ENCODE data around the gene UBE2E2.
"Not testable (repeated sequence)": the region's sequence is repeated elsewhere in the genome, so short reads cannot be mapped to it uniquely, and the experiment has no call there.

Gene UBE2E2

DNA sequence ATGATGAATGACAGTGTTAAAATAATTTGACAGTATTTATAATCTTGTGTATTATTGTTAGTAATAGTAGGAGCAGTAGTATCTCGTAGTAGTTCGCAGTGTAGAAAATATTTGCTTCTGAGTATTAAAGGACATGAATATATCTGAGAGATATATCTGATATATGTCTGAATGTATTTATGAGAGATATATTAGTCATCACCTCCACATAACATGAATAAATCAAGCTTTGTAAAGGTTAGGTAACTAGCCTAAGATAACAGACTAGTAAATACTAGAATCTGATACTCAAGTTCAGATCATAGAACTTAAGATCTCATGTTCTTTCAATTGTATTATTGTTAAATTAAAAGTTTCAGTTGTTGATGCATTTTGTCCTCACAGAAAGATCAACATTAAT lies 130.5 kb downstream of the UBE2E2 start:
- DNase-seq = no peak

DNA sequence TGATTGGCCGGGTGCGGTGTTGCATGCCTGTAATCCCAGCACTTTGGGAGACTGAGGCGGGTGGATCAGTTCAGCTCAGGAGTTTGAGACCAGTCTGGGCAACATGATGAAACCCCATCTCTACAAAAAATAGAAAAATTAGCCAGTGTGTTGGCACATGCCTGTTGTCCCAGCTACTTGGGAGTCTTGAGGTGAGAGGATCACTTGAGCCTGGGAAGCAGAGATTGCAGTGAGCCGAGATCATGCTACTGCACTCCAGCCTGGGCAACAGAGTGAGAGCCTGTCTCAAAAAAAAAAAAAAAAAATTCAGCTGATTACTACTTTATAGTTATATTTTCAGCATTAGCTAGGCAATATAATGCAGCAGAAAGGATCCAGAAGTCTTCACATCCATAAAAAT lies 133.7 kb downstream of the UBE2E2 start:
- DNase-seq = not testable (repeated sequence)

GRCh38 chr3:23341147-23341838 lies 138.2 kb downstream of the UBE2E2 start:
- DNase-seq = no peak

- no peak for DNase-seq
Observed at GRCh38 chr3:23342343-23342742, 139.2 kb downstream of the UBE2E2 start.

DNA sequence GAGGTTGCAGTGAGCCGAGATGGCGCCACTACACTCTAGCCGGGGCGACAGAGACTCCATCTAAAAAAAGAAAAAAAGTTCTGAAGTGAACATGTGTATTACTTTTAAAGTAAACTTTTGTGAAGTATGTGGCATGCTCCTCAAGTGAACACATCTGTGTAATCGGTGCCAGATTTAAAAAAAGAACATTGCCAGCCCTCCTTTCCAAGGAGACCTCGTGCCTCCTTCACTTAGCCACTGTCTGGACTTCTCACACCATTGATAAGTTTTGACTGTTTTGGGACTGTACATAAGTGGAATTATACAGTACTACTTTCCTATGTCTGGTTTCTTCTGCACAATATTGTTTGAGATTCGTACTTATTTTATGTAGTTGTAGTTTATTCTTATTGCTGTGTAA lies 140.4 kb downstream of the UBE2E2 start:
- no peak for DNase-seq

DNA sequence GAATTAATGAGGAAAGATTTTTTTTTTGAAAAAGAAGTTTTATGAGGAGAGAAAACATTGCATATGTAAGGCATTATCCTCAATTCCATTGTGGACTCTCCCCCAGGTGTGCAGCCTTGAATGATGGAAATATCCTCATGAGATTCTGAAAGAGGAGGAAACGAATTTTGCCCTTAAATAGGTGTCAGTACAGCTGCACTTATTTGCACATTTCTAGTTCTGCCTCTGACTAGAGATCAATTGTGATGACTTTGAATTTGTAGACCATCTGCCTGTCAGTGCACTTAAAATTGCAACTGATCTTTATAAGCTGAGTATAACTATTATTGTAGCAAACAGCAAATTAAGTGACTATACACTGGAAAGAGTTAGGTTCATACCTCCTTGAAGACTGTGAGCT lies 141.8 kb downstream of the UBE2E2 start:
- no peak for DNase-seq

- not testable (repeated sequence) for DNase-seq
Observed at GRCh38 chr3:23349444-23349843, 146.3 kb downstream of the UBE2E2 start.

DNA sequence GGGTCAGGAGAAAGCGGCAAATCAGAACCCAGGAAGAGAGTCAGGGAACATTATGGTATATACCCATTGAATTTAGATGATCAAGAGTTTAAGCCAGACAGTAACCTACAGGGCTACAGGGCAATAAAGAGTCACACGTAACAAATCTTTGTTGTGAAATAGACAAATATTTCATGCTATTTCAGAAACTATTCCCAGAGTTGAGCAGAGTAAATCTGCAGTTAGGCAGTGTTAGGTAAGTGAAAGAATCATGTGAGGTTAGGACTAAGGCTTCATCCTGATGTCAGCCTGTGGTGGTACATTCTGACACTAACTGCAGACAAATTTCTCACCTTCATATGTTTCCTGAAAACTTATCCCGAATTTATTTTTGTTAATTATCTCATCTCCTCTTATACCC lies 153.0 kb downstream of the UBE2E2 start:
- no peak for DNase-seq

- DNase-seq = no peak
Observed at GRCh38 chr3:23356923-23357322, 153.8 kb downstream of the UBE2E2 start.

DNA sequence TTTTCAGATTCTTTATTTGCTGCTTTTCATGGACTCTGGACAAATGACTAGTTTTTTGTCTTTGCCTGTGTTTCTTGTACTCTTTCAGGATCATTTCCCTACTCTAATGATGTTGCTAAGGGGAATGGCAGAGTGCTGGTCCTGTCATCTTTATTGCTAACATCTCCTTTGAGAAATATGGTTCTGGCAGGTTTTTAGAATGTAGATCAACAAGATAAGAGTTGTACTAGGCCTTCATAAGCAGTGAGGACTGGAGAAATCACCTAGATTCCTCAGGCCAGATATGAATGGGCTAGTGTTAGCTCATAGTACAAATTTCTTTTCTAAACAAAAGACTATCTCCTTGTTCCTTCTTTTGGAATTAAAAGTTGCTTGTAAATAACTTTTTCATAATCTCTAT lies 156.0 kb downstream of the UBE2E2 start:
- no peak for DNase-seq

DNA sequence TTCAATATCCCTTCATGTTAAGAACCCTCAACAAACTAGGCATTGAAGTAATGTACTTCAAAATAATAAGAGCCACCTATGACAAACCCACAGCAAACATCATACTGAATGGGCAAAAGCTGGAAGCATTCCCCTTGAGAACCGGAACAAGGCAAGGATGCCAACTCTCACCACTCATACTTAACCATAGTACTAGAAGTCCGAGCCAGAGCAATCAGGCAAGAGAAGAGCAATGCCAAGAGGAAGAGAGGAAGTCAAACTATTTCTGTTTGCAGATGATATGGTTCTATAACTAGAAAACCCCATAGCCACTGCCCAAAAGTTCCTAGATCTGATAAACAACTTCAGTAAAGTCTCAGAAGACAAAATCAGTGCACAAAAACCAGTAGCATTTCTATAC lies 161.9 kb downstream of the UBE2E2 start:
- DNase-seq = no peak

DNA sequence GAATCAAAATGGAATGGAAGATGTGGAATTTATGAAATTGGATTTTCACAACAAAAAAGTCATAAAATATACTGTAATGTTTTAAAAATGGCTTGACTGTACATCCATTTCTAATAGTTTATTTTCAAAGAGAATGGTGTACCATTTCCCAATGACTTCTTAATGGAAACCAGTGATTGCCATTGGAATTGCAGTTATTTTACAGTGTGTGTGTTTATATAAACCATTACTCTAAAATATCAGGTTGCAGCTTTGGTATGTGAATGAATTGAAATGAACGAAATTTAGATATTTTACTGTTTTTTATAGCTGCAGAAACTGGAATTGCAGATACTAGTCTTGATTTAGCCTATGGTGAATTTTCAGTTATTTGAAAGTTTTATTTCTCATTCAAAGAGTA lies 165.6 kb downstream of the UBE2E2 start:
- DNase-seq = no peak

DNA sequence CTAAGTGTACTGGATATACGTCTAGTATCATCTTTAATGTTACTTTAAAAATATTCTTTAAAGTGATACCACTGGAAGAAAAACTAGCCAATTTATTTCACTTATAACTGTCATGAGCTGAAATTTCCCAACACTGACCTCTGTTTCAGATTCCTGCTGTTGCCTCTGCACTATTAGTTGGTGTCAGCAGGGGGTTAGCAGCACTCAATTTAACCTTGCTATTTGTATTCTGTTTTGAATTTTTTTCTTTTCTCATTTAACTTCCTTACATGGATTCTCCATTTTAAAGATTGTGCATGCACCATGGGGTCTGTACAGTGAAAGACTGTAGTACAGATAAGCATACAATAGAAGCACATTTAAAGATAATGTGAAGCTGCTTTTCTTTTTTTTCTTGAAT lies 169.2 kb downstream of the UBE2E2 start:
- no peak for DNase-seq

- DNase-seq = no peak
Observed at GRCh38 chr3:23376516-23377248, 173.6 kb downstream of the UBE2E2 start.

GRCh38 chr3:23377928-23378672 lies 175.0 kb downstream of the UBE2E2 start:
- DNase-seq = no peak

DNA sequence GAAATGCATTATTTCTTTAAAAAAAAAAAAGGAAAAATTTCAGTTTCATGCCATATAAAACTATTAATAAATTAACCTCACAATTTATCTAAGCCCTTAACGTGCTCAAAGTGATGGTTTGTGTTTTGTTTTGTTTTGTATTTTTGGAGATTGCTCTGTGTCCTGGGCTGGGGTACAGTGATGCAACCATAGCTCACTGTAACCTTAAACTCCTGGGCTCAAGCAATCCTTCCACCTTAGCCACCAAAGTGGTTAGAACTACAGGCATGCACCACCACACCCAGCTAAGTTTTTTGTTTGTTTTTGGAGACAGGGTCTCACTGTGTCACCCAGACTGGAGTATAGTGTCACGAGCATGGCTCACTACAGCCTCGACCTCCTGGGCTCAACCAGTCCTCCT lies 180.7 kb downstream of the UBE2E2 start:
- DNase-seq = no peak

DNA sequence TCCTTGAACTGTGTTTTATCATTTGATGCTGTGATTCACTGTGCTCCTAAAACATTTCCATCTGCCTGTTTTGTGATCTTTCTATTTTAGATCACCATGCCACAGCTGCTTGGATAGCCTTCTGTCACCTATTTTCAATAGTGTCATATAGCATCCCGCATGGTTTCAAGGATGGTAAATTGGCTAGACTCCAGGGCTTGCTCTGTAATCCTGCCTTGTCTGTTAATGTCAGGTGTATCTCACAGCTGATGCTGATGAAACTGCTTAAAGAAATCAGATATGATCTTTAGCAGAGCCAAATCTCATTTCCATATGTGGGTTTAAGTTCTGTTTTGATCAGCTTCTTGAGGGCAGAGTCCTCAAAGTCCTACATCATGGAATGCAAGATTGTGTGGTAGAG lies 182.2 kb downstream of the UBE2E2 start:
- DNase-seq = no peak

- DNase-seq = no peak
Observed at GRCh38 chr3:23387286-23387918, 184.3 kb downstream of the UBE2E2 start.

GRCh38 chr3:23389089-23389488 lies 186.0 kb downstream of the UBE2E2 start:
- DNase-seq = no peak

GRCh38 chr3:23389686-23390085 lies 186.6 kb downstream of the UBE2E2 start:
- no peak for DNase-seq

DNA sequence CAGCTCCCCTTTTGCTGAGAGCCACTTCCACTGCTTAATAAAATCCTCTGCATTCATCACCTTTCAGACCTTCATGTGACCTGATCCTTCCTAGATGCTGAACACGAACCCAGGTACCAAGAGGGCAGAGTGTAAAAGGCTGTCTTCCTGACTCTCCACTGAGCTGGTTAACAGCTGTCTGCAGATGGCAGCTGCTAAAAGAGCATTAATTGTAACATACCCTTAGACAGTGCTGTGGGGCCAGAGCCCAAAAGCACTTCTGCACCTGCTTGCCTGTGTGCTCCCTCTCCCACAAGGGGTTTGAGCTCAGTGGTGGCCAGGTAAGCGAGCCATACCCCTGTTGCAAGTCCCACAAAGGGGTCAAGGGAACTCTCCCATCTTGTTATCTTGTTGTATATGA lies 187.3 kb downstream of the UBE2E2 start:
- DNase-seq = no peak

DNA sequence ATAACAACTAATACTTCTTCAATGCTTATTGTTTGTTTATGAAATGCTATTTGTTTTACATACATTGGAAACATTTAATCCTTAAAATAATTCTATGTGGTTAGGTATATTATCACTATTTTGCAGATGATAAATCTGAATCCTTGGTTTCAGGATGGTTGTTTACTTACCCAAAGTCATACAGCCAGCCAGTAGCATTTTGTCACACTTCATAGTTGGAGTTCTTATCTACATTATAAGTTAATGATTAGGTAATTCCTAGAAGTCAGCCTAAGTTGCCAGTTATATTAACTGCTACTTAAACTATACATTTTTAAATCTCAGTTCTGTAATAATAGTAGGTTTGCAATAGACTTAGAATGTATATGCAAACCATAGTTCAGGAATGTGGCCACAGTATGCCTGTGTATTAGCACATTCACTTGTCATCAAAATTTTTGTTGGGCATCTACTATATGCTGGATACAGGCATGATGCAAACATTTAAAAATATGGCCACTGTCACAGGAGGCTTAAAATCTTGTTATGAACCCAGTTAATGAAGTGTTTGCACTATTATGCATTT lies 187.9 kb downstream of the UBE2E2 start:
- DNase-seq = no peak

DNA sequence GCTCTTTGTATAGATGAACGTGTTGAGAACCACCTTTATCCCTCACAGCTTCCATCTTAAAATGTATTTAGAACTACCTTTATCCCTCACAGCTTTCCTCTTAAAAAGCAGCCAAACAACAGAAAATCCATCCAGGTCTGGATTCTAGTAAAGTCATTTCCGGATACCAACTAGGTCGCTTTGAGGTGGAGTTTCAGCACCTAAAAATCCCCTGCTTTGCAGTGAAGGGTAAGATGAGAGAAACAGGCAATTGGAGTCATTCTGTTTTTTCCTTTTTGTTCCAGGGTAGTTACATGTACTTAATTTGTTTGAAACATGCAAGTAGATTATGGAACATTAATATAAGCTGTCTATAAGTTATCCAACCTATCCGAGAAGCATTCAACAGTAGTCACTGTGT lies 192.0 kb downstream of the UBE2E2 start:
- DNase-seq = no peak

Data from activated effector memory CD4-positive, alpha-beta T cell treated with Interleukin-2 at 50 U/mL for 16 hours (primary cell).